Measurements from ENCODE around the gene TRAPPC11. TPM values are rescaled to one million over a fixed set of nuclear protein-coding genes. Genes with fewer than 3 reads are reported as not detected.

TRAPPC11 gene
- total RNA-seq, 4 donors from 2014 or later, result 47.8 to 61.1 (median 52.1) TPM

DNA sequence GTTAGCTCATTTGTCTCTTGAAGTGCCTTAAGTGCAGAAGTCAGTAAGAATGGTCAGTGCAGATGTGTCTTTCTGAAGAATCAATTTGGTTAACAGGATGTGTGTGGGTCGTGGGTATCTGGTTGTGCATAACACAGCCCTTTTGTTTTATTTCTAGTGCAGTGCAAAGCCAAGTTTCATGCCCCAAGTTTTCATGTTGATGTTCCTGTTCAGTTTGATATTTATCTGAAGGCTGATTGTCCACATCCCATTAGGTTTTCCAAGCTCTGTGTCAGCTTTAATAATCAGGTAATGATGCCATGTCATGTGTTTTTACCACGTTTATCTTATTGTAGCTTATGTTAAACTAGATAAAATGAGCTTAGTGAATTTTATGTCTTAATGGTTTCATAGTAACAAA is 27.4 kb downstream of the TRAPPC11 start:
- H3K9me3 ChIP-seq, result no peaks in the 10 kb centered on the region
- no peak overlapping the region for H3K27ac ChIP-seq
- intact Hi-C loops (cut with DNase I; ENCODE audit: low total_unique reads), result no loop called here
- DNase-seq, result no peak
- in situ Hi-C loops (cut with MboI; ENCODE audit: low pct_ligation_motif_present in 1 of 4, low pct_unique_long_range_greater_than_20kb in 1 of 4, low sequenced_read_pairs in 3 of 4), result no loop called here
- no peak overlapping the region for H3K4me3 ChIP-seq
- TF ChIP-seq EP300 (IDR thresholded peaks at IDR 0.05; ENCODE audit: low read depth) (no peak), POLR2AphosphoS5 (IDR thresholded peaks at IDR 0.05) (no peak), POLR2A (IDR thresholded peaks at IDR 0.05) (no peak), CTCF (IDR thresholded peaks at IDR 0.05) (no peak)
- H3K27me3 ChIP-seq, result no peaks in the 10 kb centered on the region
- 76 to 100% methylated on average over 1 to 2 of the region's 2 CpGs for WGBS, 2 donors (ENCODE audit: low coverage in 1 of 2)
- no peaks in the 10 kb centered on the region for H3K4me1 ChIP-seq
- H3K36me3 ChIP-seq, result peaks cover 0 to 47% (median 24%) of the 10 kb centered on the region in 4 donors

DNA sequence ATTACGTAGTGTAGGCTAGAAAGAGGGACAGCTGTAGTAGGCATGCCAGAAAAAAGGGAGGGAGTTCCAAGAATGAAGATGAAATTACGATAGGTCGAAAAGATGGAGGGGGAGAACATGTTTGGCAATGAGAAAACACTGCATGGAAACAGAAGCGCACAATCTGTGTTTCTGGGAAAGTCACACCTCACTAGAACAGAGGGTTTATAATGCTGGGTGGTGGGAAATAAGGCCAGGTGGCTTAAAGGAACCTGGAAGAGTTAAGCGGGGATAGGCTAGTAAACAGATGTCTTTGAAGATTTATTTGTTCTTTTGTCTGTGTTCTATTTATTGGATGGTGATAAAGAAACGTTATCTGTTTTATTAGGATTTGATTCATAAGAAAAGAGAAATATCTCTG is 29.1 kb downstream of the TRAPPC11 start:
- Histone ChIP-seq H3K4me1 (no peaks in the 10 kb centered on the region), H3K27ac (no peak overlapping the region), H3K4me3 (no peak overlapping the region), H3K9me3 (no peaks in the 10 kb centered on the region), H3K36me3 (peaks cover 0 to 58% (median 23%) of the 10 kb centered on the region in 4 donors), H3K27me3 (no peaks in the 10 kb centered on the region)
- intact Hi-C loops (cut with DNase I; ENCODE audit: low total_unique reads) (no loop called here), in situ Hi-C loops (cut with MboI; ENCODE audit: low pct_ligation_motif_present in 1 of 4, low pct_unique_long_range_greater_than_20kb in 1 of 4, low sequenced_read_pairs in 3 of 4) (no loop called here)
- 68 to 88% methylated on average over 6 of the region's 6 CpGs for WGBS, 2 donors (ENCODE audit: low coverage in 1 of 2)
- TF ChIP-seq POLR2AphosphoS5 (IDR thresholded peaks at IDR 0.05) (no peak), POLR2A (IDR thresholded peaks at IDR 0.05) (no peak), CTCF (IDR thresholded peaks at IDR 0.05) (no peak), EP300 (IDR thresholded peaks at IDR 0.05; ENCODE audit: low read depth) (no peak)
- DNase-seq, result no peak

DNA sequence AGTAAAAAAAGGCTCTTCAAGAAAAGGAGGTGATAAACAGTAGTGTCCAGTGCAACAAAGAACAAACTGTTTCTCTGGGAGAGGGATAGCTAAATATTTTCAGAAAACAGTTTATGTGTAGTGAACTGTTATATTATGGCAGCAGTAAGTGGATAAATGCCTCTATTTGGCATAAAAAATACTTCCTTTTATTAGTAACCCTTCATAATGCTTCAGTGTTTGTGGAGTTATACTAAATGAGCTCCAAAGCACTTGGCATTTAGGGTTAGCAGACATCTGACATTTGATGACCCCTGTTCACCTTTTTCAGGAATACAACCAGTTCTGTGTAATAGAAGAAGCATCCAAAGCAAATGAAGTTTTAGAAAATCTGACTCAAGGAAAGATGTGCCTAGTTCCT is 31.9 kb downstream of the TRAPPC11 start:
- Histone ChIP-seq H3K36me3 (peaks cover 0 to 59% (median 24%) of the 10 kb centered on the region in 4 donors), H3K4me3 (no peak overlapping the region), H3K4me1 (no peaks in the 10 kb centered on the region), H3K27me3 (no peaks in the 10 kb centered on the region), H3K27ac (no peak overlapping the region), H3K9me3 (no peaks in the 10 kb centered on the region)
- TF ChIP-seq CTCF (IDR thresholded peaks at IDR 0.05) (no peak), POLR2A (IDR thresholded peaks at IDR 0.05) (no peak), POLR2AphosphoS5 (IDR thresholded peaks at IDR 0.05) (no peak), EP300 (IDR thresholded peaks at IDR 0.05; ENCODE audit: low read depth) (no peak)
- intact Hi-C loops (cut with DNase I; ENCODE audit: low total_unique reads) (no loop called here), in situ Hi-C loops (cut with MboI; ENCODE audit: low pct_ligation_motif_present in 1 of 4, low pct_unique_long_range_greater_than_20kb in 1 of 4, low sequenced_read_pairs in 3 of 4) (no loop called here)
- DNase-seq, result no peak

DNA sequence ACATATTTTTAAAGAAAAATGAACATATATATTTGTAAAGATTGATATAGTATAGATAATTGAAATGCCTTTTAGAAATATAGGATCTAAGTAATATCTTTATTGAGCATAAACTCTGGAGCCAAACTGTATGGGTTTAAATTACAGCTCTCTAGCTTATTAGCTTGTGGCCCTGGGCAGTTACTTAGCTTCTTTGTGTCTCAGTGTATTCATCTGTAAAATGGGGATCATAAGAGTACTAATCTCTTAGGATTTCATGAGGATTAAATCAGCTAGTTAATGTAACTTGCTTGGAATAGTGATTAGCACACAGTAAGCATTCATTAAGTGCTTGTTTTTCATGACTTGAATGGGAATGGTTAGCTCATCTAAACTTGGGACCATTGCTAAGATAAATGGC is 32.8 kb downstream of the TRAPPC11 start:
- intact Hi-C loops (cut with DNase I; ENCODE audit: low total_unique reads), result no loop called here
- DNase-seq, result no peak
- Histone ChIP-seq H3K4me1 (no peaks in the 10 kb centered on the region), H3K27ac (no peak overlapping the region), H3K9me3 (no peaks in the 10 kb centered on the region), H3K4me3 (no peak overlapping the region), H3K36me3 (peaks cover 0 to 58% (median 23%) of the 10 kb centered on the region in 4 donors), H3K27me3 (no peaks in the 10 kb centered on the region)
- TF ChIP-seq POLR2AphosphoS5 (IDR thresholded peaks at IDR 0.05), result no peak
- no peak for TF ChIP-seq EP300 (IDR thresholded peaks at IDR 0.05; ENCODE audit: low read depth)
- no peak for TF ChIP-seq POLR2A (IDR thresholded peaks at IDR 0.05)
- TF ChIP-seq CTCF (IDR thresholded peaks at IDR 0.05), result no peak
- in situ Hi-C loops (cut with MboI; ENCODE audit: low pct_ligation_motif_present in 1 of 4, low pct_unique_long_range_greater_than_20kb in 1 of 4, low sequenced_read_pairs in 3 of 4), result no loop called here
